ENCODE measurements around the gene MAPK1. TPM values are rescaled to one million over a fixed set of nuclear protein-coding genes. Genes with fewer than 3 reads are reported as not detected.
"Not testable (repeated sequence)": the region's sequence is repeated elsewhere in the genome, so short reads cannot be mapped to it uniquely, and the experiment has no call there.

MAPK1 gene
- total RNA-seq, 2 experiments from 2014 or later, result 74.0 to 82.6 TPM

GRCh38 chr22:21857481-21857914 is 9.9 kb downstream of the MAPK1 start:
- Mint-ChIP-seq H3K36me3 (ENCODE audit: low read depth) (peaks cover 9% of the 10 kb centered on the region), H3K4me1 (ENCODE audit: low read depth) (peaks cover 82% of the 10 kb centered on the region), H3K9me3 (no peaks in the 10 kb centered on the region), H3K27me3 (ENCODE audit: low read depth) (no peaks in the 10 kb centered on the region), H3K27ac (no peak overlapping the region), H3K4me3 (no peak overlapping the region)
- CTCF ChIA-PET, result interaction anchor here (0.6 to 1.6 kb wide), 3 partner anchors 16 to 80 kb away, joined by 3 to 4 read pairs (median 3); no protein-coding TSS in a partner anchor
- no peak for DNase-seq
- intact Hi-C loops (cut with micrococcal nuclease), result no loop called here

- DNase-seq, result no peak
- CTCF ChIA-PET, result interaction anchor here (1.6 kb wide), 1 partner anchor 81 kb away, joined by 4 read pairs; no protein-coding TSS in a partner anchor
- intact Hi-C loops (cut with micrococcal nuclease), result no loop called here
- Mint-ChIP-seq H3K27ac (no peak overlapping the region), H3K4me1 (ENCODE audit: low read depth) (peaks cover 79% of the 10 kb centered on the region), H3K36me3 (ENCODE audit: low read depth) (peaks cover 9% of the 10 kb centered on the region), H3K27me3 (ENCODE audit: low read depth) (no peaks in the 10 kb centered on the region), H3K9me3 (no peaks in the 10 kb centered on the region), H3K4me3 (no peak overlapping the region)
Measured at GRCh38 chr22:21856868-21857267, 10.6 kb downstream of the MAPK1 start.

GRCh38 chr22:21856197-21856596 is 11.2 kb downstream of the MAPK1 start:
- intact Hi-C loops (cut with micrococcal nuclease), result no loop called here
- DNase-seq, result no peak
- Mint-ChIP-seq H3K9me3 (no peaks in the 10 kb centered on the region), H3K27ac (no peak overlapping the region), H3K4me1 (ENCODE audit: low read depth) (peaks cover 77% of the 10 kb centered on the region), H3K36me3 (ENCODE audit: low read depth) (peaks cover 11% of the 10 kb centered on the region), H3K4me3 (no peak overlapping the region), H3K27me3 (ENCODE audit: low read depth) (no peaks in the 10 kb centered on the region)
- CTCF ChIA-PET, result no interaction called here

- Mint-ChIP-seq H3K36me3 (ENCODE audit: low read depth) (peaks cover 11% of the 10 kb centered on the region), H3K4me1 (ENCODE audit: low read depth) (peaks cover 75% of the 10 kb centered on the region), H3K9me3 (no peaks in the 10 kb centered on the region), H3K4me3 (no peak overlapping the region), H3K27me3 (ENCODE audit: low read depth) (no peaks in the 10 kb centered on the region), H3K27ac (no peak overlapping the region)
- CTCF ChIA-PET, result no interaction called here
- intact Hi-C loops (cut with micrococcal nuclease), result no loop called here
- no peak for DNase-seq
Measured at GRCh38 chr22:21855676-21856075, 11.8 kb downstream of the MAPK1 start.

- Mint-ChIP-seq H3K27me3 (ENCODE audit: low read depth) (no peaks in the 10 kb centered on the region), H3K4me3 (no peak overlapping the region), H3K9me3 (no peaks in the 10 kb centered on the region), H3K36me3 (ENCODE audit: low read depth) (peaks cover 13% of the 10 kb centered on the region), H3K4me1 (ENCODE audit: low read depth) (peaks cover 65% of the 10 kb centered on the region), H3K27ac (no peak overlapping the region)
- CTCF ChIA-PET, result interaction anchor here (0.6 kb wide), 1 partner anchor 8 kb away, joined by 3 read pairs; no protein-coding TSS in a partner anchor
- no peak for DNase-seq
- intact Hi-C loops (cut with micrococcal nuclease), result no loop called here
Measured at GRCh38 chr22:21850660-21851059, 16.8 kb downstream of the MAPK1 start.

GRCh38 chr22:21849489-21849888 is 18.0 kb downstream of the MAPK1 start:
- Mint-ChIP-seq H3K36me3 (ENCODE audit: low read depth) (peaks cover 13% of the 10 kb centered on the region), H3K4me1 (ENCODE audit: low read depth) (peaks cover 59% of the 10 kb centered on the region), H3K27ac (no peak overlapping the region), H3K9me3 (no peaks in the 10 kb centered on the region), H3K27me3 (ENCODE audit: low read depth) (no peaks in the 10 kb centered on the region), H3K4me3 (no peak overlapping the region)
- intact Hi-C loops (cut with micrococcal nuclease), result no loop called here
- CTCF ChIA-PET, result interaction anchor here (0.6 to 0.7 kb wide), 2 partner anchors 287 to 705 kb away, joined by 3 to 5 read pairs; no protein-coding TSS in a partner anchor
- no peak for DNase-seq

GRCh38 chr22:21848057-21848456 is 19.4 kb downstream of the MAPK1 start:
- H3K9me3 Mint-ChIP-seq; intact Hi-C loops (cut with micrococcal nuclease); H3K27ac Mint-ChIP-seq; H3K36me3 Mint-ChIP-seq (ENCODE audit: low read depth); H3K27me3 Mint-ChIP-seq (ENCODE audit: low read depth); CTCF ChIA-PET; DNase-seq; H3K4me3 Mint-ChIP-seq: not testable (repeated sequence)
- H3K4me1 Mint-ChIP-seq (ENCODE audit: low read depth), result peaks cover 60% of the 10 kb centered on the region

- CTCF ChIA-PET, result interaction anchor here (0.6 kb wide), 2 partner anchors 107 to 1897 kb away, joined by 3 read pairs; partner anchors contain the start of gene PPM1F
- peaks cover 50% of the 10 kb centered on the region for H3K4me1 Mint-ChIP-seq (ENCODE audit: low read depth)
Measured at GRCh38 chr22:21845558-21846453, 21.6 kb downstream of the MAPK1 start.

GRCh38 chr22:21842946-21843345 is 24.5 kb downstream of the MAPK1 start:
- no peak for DNase-seq
- no peaks in the 10 kb centered on the region for H3K27me3 Mint-ChIP-seq (ENCODE audit: low read depth)
- intact Hi-C loops (cut with micrococcal nuclease), result no loop called here
- H3K36me3 Mint-ChIP-seq (ENCODE audit: low read depth), result peaks cover 2% of the 10 kb centered on the region
- H3K9me3 Mint-ChIP-seq, result no peaks in the 10 kb centered on the region
- H3K4me1 Mint-ChIP-seq (ENCODE audit: low read depth), result peaks cover 42% of the 10 kb centered on the region
- CTCF ChIA-PET, result interaction anchor here (0.7 kb wide), 1 partner anchor 8 kb away, joined by 3 read pairs; no protein-coding TSS in a partner anchor
- no peak overlapping the region for H3K4me3 Mint-ChIP-seq
- H3K27ac Mint-ChIP-seq, result no peak overlapping the region

More at GRCh38 chr22:21845558-21846453, 21.6 kb downstream of the MAPK1 start:
- no peak for DNase-seq
- Mint-ChIP-seq H3K4me3 (no peak overlapping the region), H3K27ac (no peak overlapping the region), H3K9me3 (no peaks in the 10 kb centered on the region), H3K36me3 (ENCODE audit: low read depth) (peaks cover 6% of the 10 kb centered on the region), H3K27me3 (ENCODE audit: low read depth) (no peaks in the 10 kb centered on the region)
- intact Hi-C loops (cut with micrococcal nuclease), result no loop called here

- no peak for DNase-seq
- peaks cover 2% of the 10 kb centered on the region for H3K36me3 Mint-ChIP-seq (ENCODE audit: low read depth)
- no peaks in the 10 kb centered on the region for H3K27me3 Mint-ChIP-seq (ENCODE audit: low read depth)
- CTCF ChIA-PET, result interaction anchor here (1.3 to 1.4 kb wide), 2 partner anchors 17 to 24 kb away, joined by 3 read pairs; no protein-coding TSS in a partner anchor
- H3K4me1 Mint-ChIP-seq (ENCODE audit: low read depth), result peaks cover 42% of the 10 kb centered on the region
- intact Hi-C loops (cut with micrococcal nuclease), result no loop called here
- no peak overlapping the region for H3K27ac Mint-ChIP-seq
- H3K4me3 Mint-ChIP-seq, result no peak overlapping the region
- H3K9me3 Mint-ChIP-seq, result no peaks in the 10 kb centered on the region
Measured at GRCh38 chr22:21841422-21841821, 26.0 kb downstream of the MAPK1 start.

GRCh38 chr22:21840236-21840823 is 27.1 kb downstream of the MAPK1 start:
- intact Hi-C loops (cut with micrococcal nuclease), result no loop called here
- Mint-ChIP-seq H3K9me3 (no peaks in the 10 kb centered on the region), H3K27me3 (ENCODE audit: low read depth) (no peaks in the 10 kb centered on the region), H3K36me3 (ENCODE audit: low read depth) (peaks cover 2% of the 10 kb centered on the region), H3K4me3 (no peak overlapping the region), H3K27ac (no peak overlapping the region), H3K4me1 (ENCODE audit: low read depth) (peaks cover 40% of the 10 kb centered on the region)
- DNase-seq, result no peak
- CTCF ChIA-PET, result no interaction called here

- peaks cover 43% of the 10 kb centered on the region for H3K4me1 Mint-ChIP-seq (ENCODE audit: low read depth)
Measured at GRCh38 chr22:21839765-21840140, 27.7 kb downstream of the MAPK1 start.

More at GRCh38 chr22:21839765-21840140, 27.7 kb downstream of the MAPK1 start:
- no peak for DNase-seq
- H3K27me3 Mint-ChIP-seq (ENCODE audit: low read depth), result no peaks in the 10 kb centered on the region
- no peaks in the 10 kb centered on the region for H3K9me3 Mint-ChIP-seq
- intact Hi-C loops (cut with micrococcal nuclease), result no loop called here
- no peak overlapping the region for H3K4me3 Mint-ChIP-seq
- no peak overlapping the region for H3K27ac Mint-ChIP-seq
- CTCF ChIA-PET, result no interaction called here
- H3K36me3 Mint-ChIP-seq (ENCODE audit: low read depth), result peaks cover 2% of the 10 kb centered on the region
